Stimulated activated CD4-positive, alpha-beta T cell treated with anti-CD3 and anti-CD28 coated beads, Interleukin-1b, Interleukin-23, amount 100 ng/mL, for 24 hours (primary cell): ENCODE data around the gene CCDC88B.
"Not testable (repeated sequence)": the region's sequence is repeated elsewhere in the genome, so short reads cannot be mapped to it uniquely, and the experiment has no call there.

ENCODE experiments used
- DNase-seq, 4 experiments: peaks; one replicate each; pipeline ENCODE4 v3.0.0-alpha.2; 2020; ENCODE audit warnings: low read depth in 4 of 4, low spot score in 1 of 4

The CCDC88B gene

GRCh38 chr11:64305075-64305690, 34.8 kb upstream of the CCDC88B start, which contains the start of gene ESRRA:
Gene ESRRA, plus strand, starts transcription at chr11:64305524. Its CDS starts 1,656 bp downstream, at chr11:64307180.
- DNase-seq = peak; percentile 99 to 100 (median 100)

GRCh38 chr11:64305691-64306562, 34.1 kb upstream of the CCDC88B start:
- DNase-seq = peak; percentile 32 to 59 (median 52)

- DNase-seq = no peak
Measured at GRCh38 chr11:64306563-64306875, 33.5 kb upstream of the CCDC88B start.

- DNase-seq = no peak
Measured at GRCh38 chr11:64306876-64307622, 33.0 kb upstream of the CCDC88B start.

- not testable (repeated sequence) for DNase-seq
Measured at GRCh38 chr11:64307795-64308194, 32.2 kb upstream of the CCDC88B start.

GRCh38 chr11:64312947-64313346, 27.1 kb upstream of the CCDC88B start:
- no peak for DNase-seq

- no peak for DNase-seq
Measured at GRCh38 chr11:64313491-64314145, 26.4 kb upstream of the CCDC88B start.

- no peak for DNase-seq
Measured at GRCh38 chr11:64314146-64314804, 25.7 kb upstream of the CCDC88B start.

- DNase-seq = no peak
Measured at GRCh38 chr11:64314805-64315561, 25.0 kb upstream of the CCDC88B start.

GRCh38 chr11:64315667-64316526, 24.1 kb upstream of the CCDC88B start:
- not testable (repeated sequence) for DNase-seq

GRCh38 chr11:64316672-64317324, 23.2 kb upstream of the CCDC88B start:
- DNase-seq = no peak

- DNase-seq = peak; percentile 78 to 96 (median 94)
Measured at GRCh38 chr11:64317325-64317960, 22.6 kb upstream of the CCDC88B start, which contains the start of gene TRMT112. Gene TRMT112, minus strand, starts transcription at chr11:64317559. Its CDS starts 33 bp downstream, at chr11:64317526.

- peak; percentile 77 to 92 (median 86) for DNase-seq
Measured at GRCh38 chr11:64317961-64318765, 21.8 kb upstream of the CCDC88B start, which contains the start of gene PRDX5. Gene PRDX5, plus strand, starts transcription at chr11:64318121. Its CDS starts 95 bp downstream, at chr11:64318216.

GRCh38 chr11:64318766-64319761, 20.9 kb upstream of the CCDC88B start:
- DNase-seq = no peak

GRCh38 chr11:64320556-64320955, 19.4 kb upstream of the CCDC88B start:
- no peak for DNase-seq

- no peak for DNase-seq
Measured at GRCh38 chr11:64321026-64321425, 19.0 kb upstream of the CCDC88B start.
